Effector CD8-positive, alpha-beta T cell (primary cell): ENCODE data around the gene SGSH.
"Not testable (repeated sequence)": the region's sequence is repeated elsewhere in the genome, so short reads cannot be mapped to it uniquely, and the experiment has no call there.

ENCODE experiments used
- DNase-seq: peaks from one replicate; lab custom pipeline; 2025; lab: John Stamatoyannopoulos, UW
- total RNA-seq, 4 experiments: gene quantifications; one replicate each; lab custom pipeline; 2026; lab: John Stamatoyannopoulos, UW

Gene SGSH
- total RNA-seq: 29.1 to 84.1 (median 62.0) reads per million in 4 experiments

DNA sequence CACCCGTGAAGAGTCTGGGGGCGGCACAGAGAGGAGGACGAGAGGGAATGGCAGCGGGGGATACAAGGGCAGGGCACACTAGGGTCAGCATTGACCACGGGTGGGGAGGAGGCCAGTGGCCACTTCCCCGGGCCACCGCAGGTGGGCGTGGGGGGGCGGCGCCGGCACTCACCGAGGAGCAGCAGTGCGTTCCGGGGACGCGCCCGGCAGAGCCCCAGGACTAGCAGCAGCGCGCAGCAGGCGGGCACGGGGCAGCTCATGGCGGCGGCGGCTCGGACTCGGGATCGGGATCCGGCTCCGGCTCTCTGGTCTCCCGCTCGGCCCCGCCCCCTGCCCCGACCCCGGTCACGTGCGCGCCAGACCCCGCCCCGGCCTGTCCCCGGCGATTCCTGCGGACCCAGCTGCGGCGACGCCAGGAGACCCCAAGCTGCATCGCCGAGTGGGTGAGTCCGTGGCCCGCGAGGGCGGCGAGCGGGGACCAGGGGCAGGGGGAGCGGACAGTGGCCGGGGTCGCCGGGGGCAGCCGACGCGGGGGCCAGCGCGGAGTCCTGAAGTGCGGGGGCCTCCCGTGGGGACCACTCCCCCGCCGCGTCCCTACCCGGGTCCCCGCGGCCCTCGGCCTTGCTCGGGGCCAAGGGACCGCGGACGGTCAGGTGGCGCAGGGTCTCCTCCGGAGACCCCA lies at the start of gene SGSH, which contains the start of gene SLC26A11:
Gene SGSH, minus strand, starts transcription at position 280 of the 682 bp plus-strand sequence. Its CDS starts 20 bp downstream, at position 260.
Gene SLC26A11, plus strand, starts transcription at position 374 of the 682 bp plus-strand sequence. CDS start 1,134 bp downstream, outside the sequence.
- peak; percentile 35 for DNase-seq

DNA sequence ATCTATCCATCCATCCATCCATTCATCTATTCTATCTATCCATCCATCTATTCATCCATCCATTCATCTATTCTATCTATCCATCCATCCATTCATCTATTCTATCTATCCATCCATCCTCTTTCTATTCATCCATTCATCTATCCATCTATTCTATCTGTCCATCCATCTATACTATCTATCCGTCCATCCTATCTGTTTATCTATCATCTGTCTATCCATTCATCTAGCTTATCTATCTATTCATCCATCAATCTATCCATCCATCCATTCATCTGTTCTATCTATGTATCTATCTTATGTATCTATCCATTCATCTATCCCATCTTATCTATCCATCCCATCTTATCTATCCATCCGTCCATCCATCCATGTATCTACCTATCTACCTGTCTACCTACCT lies 49.3 kb upstream of the SGSH start:
- DNase-seq: no peak

DNA sequence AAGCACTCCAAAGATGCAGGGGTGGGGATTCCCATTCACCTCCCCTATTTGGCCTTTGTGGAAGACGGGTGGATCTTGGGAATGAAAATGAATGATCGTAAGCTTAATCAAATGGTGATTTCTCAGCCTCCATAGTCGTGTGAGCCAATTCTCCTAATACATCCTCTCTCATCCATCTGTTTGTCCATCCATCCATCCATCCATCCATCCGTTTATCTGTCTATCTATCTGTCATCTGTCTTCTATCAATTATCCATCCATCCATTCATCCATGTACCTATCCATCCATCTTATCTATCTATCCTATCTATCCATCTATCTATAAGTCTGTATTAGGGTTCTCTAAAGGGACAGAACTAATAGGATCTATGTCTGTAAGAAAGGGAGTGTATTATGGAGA lies 48.3 kb upstream of the SGSH start:
- DNase-seq: no peak

DNA sequence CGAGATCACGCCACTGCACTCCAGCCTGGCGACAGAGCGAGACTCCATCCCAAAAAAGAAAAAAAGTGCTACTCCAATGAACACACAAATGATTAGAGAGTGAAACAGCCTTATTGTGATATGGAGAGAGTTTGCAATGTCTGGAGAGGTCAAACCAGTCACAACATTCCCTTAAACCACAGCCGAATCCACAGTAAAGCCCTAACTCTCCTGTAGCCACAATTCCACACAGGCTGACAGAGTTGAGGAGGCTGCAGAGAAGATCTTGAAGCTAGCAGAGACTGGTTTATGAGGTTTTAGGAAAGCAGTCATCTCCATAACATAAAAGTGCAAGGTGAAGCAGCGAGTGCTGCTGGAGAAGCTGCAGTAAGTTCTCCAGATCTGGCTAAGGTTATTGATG lies 47.3 kb upstream of the SGSH start:
- DNase-seq: no peak

DNA sequence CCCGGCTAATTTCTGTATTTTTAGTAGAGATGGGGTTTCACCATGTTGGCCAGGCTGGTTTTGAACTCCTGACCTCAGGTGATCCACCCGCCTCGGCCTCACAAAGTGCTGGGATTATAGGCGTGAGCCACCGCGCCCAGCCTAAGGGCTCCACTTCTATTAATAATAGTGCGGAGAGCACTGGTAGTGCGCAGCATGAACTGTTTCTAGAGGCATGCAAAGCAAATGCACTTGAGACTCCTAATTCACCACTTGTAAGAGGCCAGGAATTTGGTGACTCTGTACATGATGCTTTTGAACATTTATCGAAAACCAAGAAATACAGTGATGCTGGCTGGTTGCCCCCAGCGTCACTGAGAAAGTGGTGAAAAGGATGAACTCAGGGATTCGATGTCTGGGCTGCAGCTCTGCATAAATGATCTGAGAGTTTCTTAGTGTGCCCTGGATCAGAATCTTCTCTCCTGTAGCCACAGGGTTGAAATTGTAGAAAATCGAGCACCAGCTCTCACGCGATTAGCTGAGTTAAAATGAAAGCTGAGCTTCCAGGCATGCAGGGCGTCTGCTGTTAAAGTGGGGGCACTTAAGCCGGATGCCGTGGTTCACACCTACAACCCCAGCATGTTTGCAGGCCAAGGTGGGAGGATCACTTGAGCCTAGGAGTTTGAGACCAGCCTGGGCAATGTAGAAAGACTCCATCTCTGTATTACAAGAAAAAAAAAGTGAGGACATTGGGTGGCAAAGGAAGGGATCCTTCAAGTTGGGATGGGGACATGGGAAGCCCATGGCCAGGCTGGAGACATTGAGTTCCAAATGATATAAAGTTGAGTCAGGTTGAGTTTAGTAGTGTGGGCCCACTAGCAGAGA lies 45.3 kb upstream of the SGSH start:
- DNase-seq: peak; percentile 16

DNA sequence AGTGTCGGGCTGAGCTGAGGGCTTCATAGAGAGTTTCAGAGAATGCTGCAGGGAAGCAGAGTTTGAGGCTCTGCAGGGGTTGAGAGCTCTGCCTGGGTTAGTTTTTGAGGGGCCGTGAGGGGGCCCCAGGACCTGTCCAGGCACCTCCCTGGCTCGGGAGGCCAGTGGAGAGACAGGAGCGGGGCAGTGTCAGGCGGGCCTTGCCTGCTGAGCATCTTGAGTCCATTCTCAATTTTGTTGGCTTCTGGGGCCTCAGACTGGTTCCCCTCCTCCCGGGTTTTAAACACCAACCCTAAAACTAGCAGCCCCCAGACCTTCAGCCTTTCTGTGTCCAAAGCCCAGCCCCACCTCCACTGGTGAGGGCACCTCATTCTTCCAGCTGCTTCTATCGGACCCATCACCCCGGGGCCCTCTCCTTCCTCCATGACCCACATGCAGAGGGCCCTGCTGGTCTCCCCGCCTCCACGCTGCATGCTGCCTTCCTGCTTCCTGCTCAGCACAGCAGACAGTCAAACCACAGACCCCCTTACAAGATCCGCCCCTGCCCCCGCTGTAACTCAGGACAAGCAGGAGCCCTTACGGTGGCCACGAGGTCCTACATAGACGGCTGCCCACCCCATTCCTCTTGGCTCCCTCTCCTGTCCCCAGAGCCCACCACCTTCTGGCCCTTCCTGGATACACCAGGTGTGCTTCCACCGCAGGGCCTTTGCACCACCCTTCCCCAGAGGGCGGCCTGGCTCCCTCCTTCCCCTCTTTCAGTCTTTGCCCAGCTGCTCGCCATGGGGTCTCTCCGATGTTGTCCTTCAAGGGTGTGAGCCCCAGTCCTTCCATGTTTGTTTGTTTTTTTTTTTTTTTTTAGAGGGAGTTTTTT lies 44.3 kb upstream of the SGSH start:
- peak; percentile 19 for DNase-seq

DNA sequence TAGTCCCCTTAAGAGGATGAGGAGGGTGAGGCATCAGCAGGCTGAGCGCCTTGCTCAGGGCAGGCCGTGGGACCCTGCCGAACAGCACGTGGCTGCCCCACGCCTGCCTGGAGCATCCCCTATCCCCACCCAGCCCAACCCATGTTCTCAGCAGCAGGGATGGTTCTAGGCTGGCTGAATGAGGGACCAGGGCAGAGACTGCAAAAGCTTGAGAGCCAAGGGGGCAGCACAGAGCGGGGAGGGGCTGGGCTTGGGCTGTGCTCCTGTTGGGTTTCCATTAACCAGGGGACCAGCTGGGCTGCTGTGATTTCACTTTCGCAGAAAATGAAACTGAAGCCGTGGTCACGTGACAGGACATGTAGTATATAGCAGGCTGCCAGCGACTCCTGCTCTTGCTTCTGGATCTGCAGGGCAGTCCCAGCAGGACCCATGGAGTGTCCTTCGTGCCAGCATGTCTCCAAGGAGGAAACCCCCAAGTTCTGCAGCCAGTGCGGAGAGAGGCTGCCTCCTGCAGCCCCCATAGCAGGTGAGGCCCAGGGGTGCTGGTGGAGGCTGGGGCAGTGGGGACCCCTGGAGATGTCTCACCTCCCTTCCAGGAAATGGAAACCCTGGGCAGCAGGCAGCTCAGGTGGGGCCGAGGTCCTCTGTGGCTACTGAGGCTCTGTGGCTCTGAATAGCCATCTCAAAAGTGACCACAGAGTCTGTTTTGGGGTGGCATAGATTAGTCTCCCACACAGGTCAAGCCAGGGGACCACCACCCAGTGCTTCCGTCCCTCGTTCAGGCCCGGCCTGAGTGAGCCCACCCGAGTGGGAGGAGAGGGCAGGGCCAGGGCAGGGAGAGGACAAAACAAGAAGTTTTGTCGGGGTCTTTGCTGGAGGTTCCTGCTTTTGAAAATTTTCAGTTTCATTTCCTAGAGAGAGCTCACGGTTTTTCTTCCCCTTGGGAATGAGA lies 43.4 kb upstream of the SGSH start:
- peak; percentile 71 for DNase-seq

DNA sequence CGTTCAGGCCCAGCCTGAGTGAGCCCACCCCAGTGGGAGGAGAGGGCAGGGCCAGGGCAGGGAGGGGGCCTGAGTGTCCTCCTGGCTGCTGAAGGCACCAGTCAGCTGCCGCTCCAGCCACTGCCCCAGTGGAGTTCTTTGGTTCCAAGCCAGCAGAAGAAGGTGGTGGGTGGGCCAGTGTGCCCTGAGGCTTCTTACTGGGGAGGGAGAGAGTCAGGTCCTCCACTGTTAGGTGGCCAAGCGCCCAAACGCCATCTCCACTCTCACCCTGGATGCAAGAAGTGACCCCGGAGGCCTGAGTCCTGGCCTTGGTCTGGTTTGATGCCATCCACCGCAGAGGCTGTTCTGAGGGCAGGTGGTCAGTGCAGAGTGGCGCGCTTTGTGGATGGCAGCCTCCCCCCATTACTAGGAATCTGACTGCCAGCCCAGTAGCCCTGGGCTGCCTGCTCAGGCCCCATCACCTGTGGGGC lies 42.7 kb upstream of the SGSH start:
- no peak for DNase-seq

DNA sequence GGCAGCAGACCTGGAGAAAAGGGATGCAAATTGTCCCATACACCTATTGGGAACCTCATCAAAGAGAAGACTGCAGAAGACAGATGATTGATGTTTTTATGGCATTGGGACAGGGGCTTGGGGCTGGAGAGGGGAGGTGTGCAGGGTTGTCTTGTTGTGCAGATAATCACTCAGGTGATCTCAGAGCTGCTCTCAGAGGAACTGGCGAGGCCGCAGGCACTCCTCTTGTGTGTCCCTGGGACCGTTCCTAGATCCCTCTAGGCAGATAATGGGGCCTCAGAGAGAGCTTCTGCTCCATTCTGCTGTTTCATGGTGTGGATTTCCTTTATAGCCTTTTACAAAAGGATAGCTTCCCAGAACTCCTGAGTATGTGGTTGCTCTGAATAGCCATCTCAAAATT lies 42.2 kb upstream of the SGSH start:
- DNase-seq: no peak

DNA sequence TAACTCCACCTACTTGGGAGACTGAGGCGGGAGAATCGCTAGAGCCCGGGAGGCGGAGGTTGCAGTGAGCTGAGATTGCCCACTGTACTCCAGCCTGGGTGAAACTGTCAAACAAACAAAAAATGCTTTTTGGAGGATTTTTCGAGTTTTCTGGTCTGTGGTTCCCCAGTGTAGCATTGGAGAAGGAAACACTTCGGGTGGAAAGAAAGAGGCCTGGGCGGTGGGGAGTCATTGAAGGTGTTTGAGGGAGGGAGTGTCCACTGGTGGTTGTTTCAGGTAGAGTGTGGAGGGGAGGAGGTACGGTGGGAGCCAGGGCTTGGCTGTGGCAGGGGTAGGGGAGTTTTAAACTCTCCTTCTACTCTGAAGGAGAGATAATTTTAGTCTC lies 41.8 kb upstream of the SGSH start:
- no peak for DNase-seq

DNA sequence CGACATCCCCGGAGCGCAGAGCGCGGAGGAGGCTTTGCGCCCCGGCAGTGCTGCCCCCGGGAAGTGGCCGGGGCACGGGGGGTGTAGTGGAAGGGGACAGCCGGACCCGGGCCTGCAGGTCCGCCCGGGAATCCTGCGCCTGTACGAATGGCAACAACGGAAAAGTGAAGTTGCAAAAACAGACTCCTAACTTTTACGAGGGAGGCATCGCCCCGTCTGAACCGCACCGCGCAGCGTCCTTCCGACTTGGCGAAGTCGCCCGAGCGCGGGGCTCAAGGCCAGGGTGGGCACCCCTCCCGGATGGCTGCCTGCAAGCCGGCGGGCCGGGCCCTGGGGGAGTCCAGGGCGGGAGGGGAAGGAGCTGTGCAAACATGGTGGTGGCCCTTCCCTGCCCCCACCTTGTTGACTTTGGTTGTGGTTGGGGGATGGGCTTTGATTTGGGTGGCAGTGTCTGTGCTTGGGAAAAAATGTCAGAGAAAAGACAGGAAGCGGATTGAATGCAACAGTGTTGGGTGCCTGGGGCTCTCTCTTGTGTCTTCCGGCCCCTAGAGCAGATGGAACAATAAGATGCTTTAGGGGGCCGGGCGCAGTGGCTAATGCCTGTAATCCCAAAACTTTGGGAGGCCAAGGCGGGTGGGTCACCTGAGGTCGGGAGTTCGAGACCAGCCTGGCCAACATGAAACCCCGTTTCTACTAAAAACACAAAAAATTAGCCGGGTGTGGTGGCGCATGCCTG lies 41.2 kb upstream of the SGSH start:
- DNase-seq: peak; percentile 47

DNA sequence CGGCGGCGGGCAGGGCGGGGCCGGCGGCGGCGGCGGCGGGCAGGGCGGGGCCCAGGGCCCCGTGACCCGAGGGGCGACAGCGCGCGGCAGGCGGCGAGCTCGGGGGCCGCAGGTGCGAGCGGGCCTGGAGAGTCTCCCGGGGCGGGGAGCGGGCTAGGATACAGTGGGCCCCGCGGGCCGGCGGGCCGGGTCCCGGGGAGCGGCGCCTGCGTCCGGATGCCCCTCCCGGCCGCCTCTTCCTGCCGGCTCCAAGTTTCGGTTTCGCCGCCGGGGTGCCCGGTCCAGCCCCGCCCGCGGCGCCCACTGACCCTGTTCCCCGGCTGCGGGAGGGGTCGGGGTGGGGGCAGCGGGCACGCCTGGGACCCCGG lies 40.6 kb upstream of the SGSH start, which contains the start of gene RNF213:
Gene RNF213, plus strand, starts transcription at position 62 of the 368 bp plus-strand sequence. CDS start 2,830 bp downstream, outside the sequence.
- DNase-seq: peak; percentile 45

DNA sequence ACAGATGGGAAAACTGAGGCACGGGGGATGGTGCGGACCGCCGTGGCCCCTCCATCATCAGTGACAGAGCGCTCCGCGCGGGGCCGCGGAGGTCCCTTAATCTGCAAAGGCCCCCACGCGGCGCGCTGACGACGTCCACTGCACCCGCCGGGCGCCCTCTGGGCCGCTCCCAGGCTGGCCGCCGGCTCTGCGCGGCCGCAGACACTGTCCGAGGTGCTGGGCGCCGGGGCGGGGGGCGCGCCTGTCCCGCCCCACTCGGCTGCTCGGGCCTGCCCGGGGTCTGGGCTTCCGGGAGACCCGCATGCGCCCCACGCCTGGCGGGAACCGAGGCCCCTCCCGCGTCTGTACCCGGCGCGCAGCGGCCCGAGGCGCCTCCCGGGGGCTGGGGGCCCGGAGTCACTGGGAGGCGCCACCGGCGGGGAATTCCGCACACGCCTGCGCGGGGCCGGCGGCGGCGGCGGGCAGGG lies 40.0 kb upstream of the SGSH start:
- DNase-seq: peak; percentile 74

DNA sequence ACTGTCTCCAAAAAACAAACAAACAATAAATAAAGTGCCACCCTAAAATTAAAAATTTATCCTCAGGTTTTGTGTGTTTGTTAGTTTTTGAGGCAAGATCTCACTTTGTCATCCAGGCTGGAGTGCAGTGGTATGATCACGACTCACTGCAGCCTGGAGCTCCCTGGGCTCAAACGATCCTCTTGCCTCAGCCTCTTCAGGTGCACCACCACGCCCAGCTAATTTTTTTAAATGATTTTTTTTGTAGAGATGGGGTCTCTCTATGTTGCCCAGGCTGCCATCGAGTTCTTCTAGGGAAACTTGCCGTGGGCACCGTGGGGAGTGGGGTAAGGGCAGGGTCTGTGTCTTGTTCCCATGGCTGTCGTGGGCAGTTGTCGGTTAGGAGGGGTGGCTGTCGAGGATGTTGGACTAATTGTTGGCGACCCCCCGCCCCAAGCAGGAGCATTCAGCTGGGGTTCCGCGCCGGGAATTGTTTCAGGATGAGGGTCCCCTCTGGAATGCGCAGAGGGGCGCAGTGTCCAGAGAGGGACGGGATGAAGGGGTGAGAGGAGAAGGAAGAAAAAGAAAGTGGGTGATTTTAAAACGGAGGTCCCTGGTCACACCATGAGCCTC lies 39.4 kb upstream of the SGSH start:
- DNase-seq: no peak

DNA sequence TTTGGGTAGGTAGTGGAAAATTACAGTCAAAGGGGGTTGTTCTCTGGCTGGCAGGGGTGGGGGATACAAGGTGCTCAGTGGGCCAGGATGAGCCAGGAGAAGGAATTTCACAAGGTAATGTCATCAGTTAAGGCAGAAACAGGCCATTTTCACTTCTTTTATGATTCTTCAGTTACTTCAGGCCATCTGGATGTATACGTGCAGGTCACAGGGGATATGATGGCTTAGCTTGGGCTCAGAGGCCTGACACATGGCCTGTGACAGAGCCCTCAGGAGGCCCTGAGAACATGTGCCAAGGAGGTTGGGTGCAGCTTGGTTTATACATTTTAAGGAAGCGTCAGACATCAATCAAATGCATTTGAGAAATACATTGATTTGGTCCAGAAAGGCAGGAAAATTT lies 38.2 kb upstream of the SGSH start:
- not testable (repeated sequence) for DNase-seq

DNA sequence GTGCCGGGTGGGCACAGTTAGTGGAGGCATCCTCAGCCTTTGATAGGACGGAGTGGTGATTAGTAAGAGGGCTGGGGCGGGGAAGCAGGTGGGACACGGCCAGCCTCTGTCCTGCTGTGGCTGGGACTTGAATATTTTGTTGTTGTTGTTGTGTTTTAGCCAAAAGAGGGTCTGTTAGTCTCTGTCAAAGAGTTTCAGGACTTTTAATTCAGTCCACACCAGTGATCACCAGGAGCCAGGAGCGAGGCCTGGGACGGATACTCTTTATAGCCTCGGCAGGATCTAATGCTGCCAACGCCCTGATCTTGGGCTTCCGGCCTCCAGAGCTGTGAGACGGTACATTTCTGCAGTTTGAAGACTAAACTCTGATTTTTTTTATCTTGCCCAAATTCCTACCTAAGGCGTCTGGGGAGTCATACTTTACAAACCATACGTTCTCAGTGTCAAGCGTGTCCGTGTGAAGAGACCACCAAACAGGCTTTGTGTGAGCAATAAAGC lies 37.6 kb upstream of the SGSH start:
- no peak for DNase-seq

DNA sequence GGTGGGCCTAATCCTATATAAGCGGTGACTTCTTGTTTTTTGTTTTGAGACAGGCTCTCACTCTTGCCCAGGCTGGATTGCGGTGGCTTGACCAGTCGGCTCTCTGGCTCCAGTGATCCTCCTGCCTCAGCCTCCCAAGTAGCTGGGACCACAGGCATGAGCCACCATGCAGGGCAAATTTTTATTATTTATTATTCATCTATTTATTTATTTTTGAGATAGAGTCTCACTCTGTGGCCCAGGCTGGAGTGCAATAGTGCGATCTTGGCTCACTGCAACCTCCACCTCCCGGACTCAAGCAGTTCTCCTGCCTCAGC lies 35.9 kb upstream of the SGSH start:
- DNase-seq: no peak

DNA sequence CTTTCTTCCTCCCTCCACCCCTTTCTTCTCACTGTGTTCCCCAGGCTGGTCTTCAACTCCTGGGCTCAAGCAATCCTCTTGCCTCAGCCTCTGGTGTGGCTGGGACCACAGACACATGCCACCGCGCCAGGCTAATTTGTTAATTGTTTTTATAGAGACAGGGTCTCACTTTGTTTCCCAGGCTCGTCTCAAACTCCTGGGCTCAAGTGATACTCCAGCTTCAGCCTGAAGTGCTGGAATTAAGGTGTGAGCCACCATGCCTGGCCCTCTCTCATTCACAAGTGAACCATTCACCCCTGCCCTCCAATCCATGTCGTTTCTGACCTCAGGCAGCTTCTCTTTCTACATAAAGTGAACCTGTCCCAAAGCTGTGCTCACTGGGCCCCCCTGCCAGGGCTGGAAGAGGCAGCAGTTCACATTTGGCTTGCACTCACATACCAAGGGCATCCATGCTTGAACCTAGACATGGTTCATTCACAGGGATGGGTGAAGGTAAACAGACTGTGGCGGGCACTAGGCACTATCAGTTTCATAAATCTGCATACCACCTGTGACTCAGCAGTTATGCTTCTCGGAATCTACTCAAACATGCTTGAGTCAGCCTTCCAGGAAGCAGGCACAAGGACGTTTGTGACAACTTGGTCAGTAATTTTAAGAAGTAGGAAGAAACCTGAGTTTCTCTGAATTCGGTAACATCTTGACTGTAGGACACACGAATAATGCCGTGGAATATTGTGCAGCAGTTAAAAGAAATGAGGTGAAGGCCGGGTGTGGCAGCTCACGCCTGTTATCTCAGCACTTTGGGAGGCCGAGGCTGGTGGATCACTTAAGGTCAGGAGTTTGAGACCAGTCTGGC lies 34.5 kb upstream of the SGSH start:
- DNase-seq: no peak
